HG02884 (cell line): Measurements from ENCODE around the gene NUDT16.

ENCODE experiments used
- ATAC-seq: cut with Tn5 transposase; IDR thresholded peaks from one replicate; pipeline ENCODE4 v1.9.1; 2021; ENCODE audit warnings: mild to moderate bottlenecking, moderate library complexity; ENCODE audit not compliant: unreplicated experiment

NUDT16 gene

GRCh38 chr3:131435000-131435399, 53.4 kb downstream of the NUDT16 start:
- no peak for ATAC-seq
